Activated B cell treated with CpG ODN at 0.5 μM for 24 hours (primary cell): Measurements from ENCODE around the gene SAMD4A. TPM values are rescaled to one million over a fixed set of nuclear protein-coding genes. Genes with fewer than 3 reads are reported as not detected.

Experiments
- ATAC-seq: fragments of 200-7000 bp; cut with Tn5 transposase; one replicate; pipeline ENCODE4 v1.10.0; 2021; ENCODE audit warnings: low read depth, mild to moderate bottlenecking, moderate library complexity
- CTCF ChIA-PET: fragments of 350-600 bp; sonication (Branson Sonifier 250); formaldehyde crosslinking; loops from one replicate; lab custom pipeline; 2021; ENCODE audit warnings: antibody characterized with exemption; lab: Charles Lee
- POLR2A ChIA-PET: fragments of 350-600 bp; sonication (Branson Sonifier 250); formaldehyde crosslinking; loops from one replicate; lab custom pipeline; 2021; ENCODE audit warnings: antibody characterized with exemption; lab: Charles Lee
- DNase-seq: peaks from one replicate; pipeline ENCODE4 v3.0.0; 2022
- H3K27ac Mint-ChIP-seq: one replicate; pipeline ENCODE4 v1.8.0; 2020; ENCODE audit warnings: mixed read lengths
- H3K27me3 Mint-ChIP-seq: one replicate; pipeline ENCODE4 v1.8.0; 2021; ENCODE audit warnings: mixed read lengths
- H3K36me3 Mint-ChIP-seq: one replicate; pipeline ENCODE4 v1.8.0; 2021; ENCODE audit warnings: low read depth, mixed read lengths
- H3K4me1 Mint-ChIP-seq: one replicate; pipeline ENCODE4 v1.8.0; 2021; ENCODE audit warnings: mixed read lengths
- H3K4me3 Mint-ChIP-seq: one replicate; pipeline ENCODE4 v1.8.0; 2020; ENCODE audit warnings: mild to moderate bottlenecking, mixed read lengths
- H3K9me3 Mint-ChIP-seq: one replicate; pipeline ENCODE4 v1.8.0; 2020; ENCODE audit warnings: mixed read lengths
- intact Hi-C: fragments of 100-400 bp; cut with micrococcal nuclease; formaldehyde crosslinking; loops from one replicate; pipeline ENCODE4 v1.15.1; 2024
- total RNA-seq: library from RNA; stranded (reverse); gene quantifications from 2 replicates; pipeline ENCODE4 v1.2.3, GENCODE V29; 2022
- TF ChIP-seq, protein P1 (sequence below): fragments of 200-600 bp; IDR thresholded peaks from one replicate; pipeline ENCODE4 v1.8.0; 2022; ENCODE audit warnings: antibody characterized with exemption, mild to moderate bottlenecking

Gene SAMD4A
- total RNA-seq, 1 donor from 2014 or later: 8.7 TPM

DNA sequence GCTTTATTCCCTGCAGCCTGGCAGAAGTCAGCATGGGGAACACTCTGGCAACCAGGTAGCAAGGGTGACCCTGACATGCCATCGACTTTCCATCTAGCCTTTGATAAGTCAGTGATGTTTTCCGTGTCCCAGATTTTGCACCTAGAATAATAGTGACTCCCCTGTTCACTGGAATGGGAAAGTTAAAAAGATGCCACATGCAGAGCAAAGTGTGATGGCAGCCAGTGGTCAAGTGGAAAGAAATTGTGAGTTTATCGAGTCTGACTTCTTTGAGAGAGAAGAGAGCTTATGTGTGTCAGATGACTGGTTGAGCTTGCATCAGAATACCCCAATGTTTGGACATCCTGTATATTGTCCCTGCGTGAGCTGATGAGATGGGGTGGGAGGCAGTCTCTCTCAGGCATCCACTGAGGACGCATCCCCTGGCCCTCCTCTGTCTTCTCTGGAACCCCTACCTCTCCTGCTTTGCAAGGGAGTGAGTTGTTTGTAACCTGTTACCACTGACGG lies 187.2 kb downstream of the SAMD4A start:
- peaks cover 28% of the 10 kb centered on the region for H3K36me3 Mint-ChIP-seq
- no peak overlapping the region for H3K27ac Mint-ChIP-seq
- no peaks in the 10 kb centered on the region for H3K4me1 Mint-ChIP-seq
- ChIA-PET CTCF (no interaction called here), POLR2A (no interaction called here)
- H3K9me3 Mint-ChIP-seq: no peaks in the 10 kb centered on the region
- DNase-seq (no peak), ATAC-seq (no peak)
- intact Hi-C loops: no loop called here
- TF ChIP-seq, protein P1, sequence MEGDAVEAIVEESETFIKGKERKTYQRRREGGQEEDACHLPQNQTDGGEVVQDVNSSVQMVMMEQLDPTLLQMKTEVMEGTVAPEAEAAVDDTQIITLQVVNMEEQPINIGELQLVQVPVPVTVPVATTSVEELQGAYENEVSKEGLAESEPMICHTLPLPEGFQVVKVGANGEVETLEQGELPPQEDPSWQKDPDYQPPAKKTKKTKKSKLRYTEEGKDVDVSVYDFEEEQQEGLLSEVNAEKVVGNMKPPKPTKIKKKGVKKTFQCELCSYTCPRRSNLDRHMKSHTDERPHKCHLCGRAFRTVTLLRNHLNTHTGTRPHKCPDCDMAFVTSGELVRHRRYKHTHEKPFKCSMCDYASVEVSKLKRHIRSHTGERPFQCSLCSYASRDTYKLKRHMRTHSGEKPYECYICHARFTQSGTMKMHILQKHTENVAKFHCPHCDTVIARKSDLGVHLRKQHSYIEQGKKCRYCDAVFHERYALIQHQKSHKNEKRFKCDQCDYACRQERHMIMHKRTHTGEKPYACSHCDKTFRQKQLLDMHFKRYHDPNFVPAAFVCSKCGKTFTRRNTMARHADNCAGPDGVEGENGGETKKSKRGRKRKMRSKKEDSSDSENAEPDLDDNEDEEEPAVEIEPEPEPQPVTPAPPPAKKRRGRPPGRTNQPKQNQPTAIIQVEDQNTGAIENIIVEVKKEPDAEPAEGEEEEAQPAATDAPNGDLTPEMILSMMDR: no peak
- no peaks in the 10 kb centered on the region for H3K27me3 Mint-ChIP-seq
- H3K4me3 Mint-ChIP-seq: no peak overlapping the region

DNA sequence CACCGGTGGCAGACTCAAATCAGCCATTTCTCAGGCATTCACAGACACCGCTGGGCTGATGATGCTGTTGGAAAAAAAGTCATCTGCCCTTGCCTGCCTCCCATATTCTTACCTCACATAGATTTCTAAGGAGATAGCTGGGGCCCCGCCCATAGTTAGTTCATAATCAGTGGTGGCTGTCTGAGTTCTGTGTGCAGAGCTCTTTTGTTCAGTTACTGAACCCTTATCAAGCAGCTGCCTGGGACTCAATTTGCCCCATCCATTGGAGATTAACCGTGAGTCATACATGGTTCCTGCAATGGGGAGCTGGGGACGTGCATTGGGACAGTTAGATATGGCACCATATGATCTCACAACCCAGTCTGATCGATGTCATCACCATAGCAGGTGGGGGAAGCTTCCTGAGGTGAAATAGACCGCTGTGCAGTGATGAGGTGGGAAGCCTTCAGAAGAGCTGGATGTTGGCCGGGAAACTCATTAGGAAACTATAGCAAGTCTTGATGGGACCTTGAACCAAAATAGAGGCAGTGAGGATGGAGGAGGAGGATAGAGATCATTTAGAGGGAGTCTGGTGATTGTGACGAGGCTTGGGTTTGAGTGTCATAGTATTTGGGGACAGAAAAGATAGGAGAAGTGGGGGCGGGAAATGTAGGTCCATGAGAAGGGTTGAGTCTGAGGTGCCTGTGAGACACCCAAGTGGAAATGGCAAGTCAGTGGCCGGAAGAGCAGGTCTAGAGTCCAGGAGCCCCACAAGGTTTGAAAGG lies 187.9 kb downstream of the SAMD4A start:
- DNase-seq (no peak), ATAC-seq (no peak)
- peaks cover 27% of the 10 kb centered on the region for H3K36me3 Mint-ChIP-seq
- no peak overlapping the region for H3K4me3 Mint-ChIP-seq
- CTCF ChIA-PET: no interaction called here
- POLR2A ChIA-PET: no interaction called here
- H3K27ac Mint-ChIP-seq: no peak overlapping the region
- H3K9me3 Mint-ChIP-seq: no peaks in the 10 kb centered on the region
- H3K27me3 Mint-ChIP-seq: no peaks in the 10 kb centered on the region
- H3K4me1 Mint-ChIP-seq: no peaks in the 10 kb centered on the region
- intact Hi-C loops: no loop called here
- TF ChIP-seq, protein P1: no peak

DNA sequence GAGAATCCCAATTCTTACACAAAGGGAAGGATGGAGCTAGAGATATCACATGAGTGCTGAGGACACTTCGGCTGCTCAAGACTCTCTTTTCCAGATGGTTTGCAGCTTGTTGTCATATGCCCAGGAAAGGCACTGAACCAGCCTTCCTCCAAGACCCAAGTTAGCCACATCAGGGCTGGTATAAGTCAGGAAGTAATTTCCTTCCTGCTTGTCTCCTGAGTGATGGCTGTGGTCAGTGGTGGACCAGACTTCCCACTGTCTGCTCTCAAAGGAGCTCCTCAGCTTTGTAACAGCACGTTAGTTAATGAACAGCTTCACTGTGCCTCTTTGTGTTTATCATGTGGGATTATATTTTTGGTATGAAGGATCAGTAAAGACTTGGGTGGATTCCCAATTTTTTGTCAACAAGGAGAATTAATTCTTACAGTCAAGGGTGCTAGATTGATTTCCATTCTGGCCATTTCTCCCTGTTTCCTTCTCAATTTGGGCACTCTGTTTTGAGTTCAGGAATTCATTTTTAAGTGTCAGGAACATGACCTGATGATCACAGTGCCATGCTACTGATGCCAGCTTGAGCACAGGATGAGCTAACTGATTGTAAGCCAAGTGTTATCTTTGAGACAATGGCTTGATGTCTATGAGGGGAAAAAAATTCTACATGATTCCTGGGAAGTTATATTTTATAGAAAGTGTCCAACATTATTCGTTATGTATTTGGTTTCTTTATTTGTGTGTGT lies 189.9 kb downstream of the SAMD4A start:
- peaks cover 37% of the 10 kb centered on the region for H3K36me3 Mint-ChIP-seq
- no peak overlapping the region for H3K4me3 Mint-ChIP-seq
- H3K27me3 Mint-ChIP-seq: no peaks in the 10 kb centered on the region
- H3K9me3 Mint-ChIP-seq: no peaks in the 10 kb centered on the region
- intact Hi-C loops: no loop called here
- CTCF ChIA-PET: no interaction called here
- TF ChIP-seq, protein P1: no peak
- DNase-seq (no peak), ATAC-seq (no peak)
- no peaks in the 10 kb centered on the region for H3K4me1 Mint-ChIP-seq
- no peak overlapping the region for H3K27ac Mint-ChIP-seq
- POLR2A ChIA-PET: no interaction called here

DNA sequence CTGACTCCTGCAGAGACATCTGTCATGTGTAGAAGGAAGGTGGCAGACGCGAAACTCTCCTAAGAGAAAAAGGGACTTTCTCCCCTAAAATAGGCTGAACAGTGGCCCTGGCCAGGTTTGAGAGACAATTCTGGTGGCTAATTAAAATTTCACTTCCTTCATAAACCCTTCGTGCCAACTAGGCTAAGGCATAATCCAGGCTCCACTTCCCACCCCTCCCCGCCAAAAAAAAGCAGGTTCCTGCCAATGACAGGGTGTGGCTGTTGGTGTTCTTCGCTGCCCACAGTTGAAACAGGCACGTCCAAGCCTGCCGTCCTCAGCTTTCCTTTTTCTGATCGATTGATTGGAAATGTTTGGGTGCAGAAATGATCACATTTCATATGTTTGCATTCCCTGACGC lies 191.1 kb downstream of the SAMD4A start:
- ATAC-seq (no peak), DNase-seq (no peak)
- peaks cover 32% of the 10 kb centered on the region for H3K36me3 Mint-ChIP-seq
- H3K27ac Mint-ChIP-seq: no peak overlapping the region
- no peaks in the 10 kb centered on the region for H3K9me3 Mint-ChIP-seq
- no peaks in the 10 kb centered on the region for H3K27me3 Mint-ChIP-seq
- H3K4me1 Mint-ChIP-seq: no peaks in the 10 kb centered on the region
- no peak overlapping the region for H3K4me3 Mint-ChIP-seq
- TF ChIP-seq, protein P1: no peak
- intact Hi-C loops: no loop called here
- CTCF ChIA-PET: no interaction called here
- POLR2A ChIA-PET: no interaction called here

DNA sequence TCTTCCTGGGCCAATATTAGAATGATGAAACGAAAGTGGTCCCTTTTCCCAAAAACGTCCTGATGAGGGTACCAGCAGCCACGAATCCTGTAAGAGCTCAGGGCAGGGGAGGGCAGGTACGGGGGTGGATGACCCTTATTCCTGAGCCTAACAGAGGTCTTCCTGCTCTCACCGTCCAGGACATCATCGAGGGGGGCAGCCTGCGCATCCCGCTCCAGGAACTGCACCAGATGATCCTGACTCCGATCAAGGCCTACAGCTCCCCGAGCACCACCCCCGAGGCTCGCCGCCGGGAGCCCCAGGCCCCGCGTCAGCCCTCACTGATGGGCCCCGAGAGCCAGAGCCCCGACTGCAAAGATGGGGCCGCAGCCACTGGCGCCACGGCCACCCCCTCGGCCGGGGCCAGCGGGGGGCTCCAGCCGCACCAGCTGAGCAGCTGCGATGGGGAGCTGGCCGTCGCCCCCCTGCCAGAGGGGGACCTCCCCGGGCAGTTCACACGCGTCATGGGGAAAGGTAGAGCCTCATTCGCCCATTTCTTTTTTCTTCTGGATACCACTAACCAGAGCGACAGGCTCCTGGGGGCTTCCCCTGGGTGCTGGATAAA lies 193.2 kb downstream of the SAMD4A start:
- Mint-ChIP-seq H3K36me3 (peaks cover 41% of the 10 kb centered on the region), H3K4me1 (no peaks in the 10 kb centered on the region), H3K4me3 (no peak overlapping the region), H3K27me3 (no peaks in the 10 kb centered on the region), H3K9me3 (no peaks in the 10 kb centered on the region), H3K27ac (no peak overlapping the region)
- CTCF ChIA-PET: interaction anchor here (0.7 kb wide), 1 partner anchor 13 kb away, joined by 4 read pairs; no protein-coding TSS in a partner anchor
- POLR2A ChIA-PET: no interaction called here
- intact Hi-C loops: no loop called here
- TF ChIP-seq, protein P1: no peak
- ATAC-seq: no peak
- DNase-seq: no peak
